ENCODE results near the gene PASK.

The PASK gene

DNA sequence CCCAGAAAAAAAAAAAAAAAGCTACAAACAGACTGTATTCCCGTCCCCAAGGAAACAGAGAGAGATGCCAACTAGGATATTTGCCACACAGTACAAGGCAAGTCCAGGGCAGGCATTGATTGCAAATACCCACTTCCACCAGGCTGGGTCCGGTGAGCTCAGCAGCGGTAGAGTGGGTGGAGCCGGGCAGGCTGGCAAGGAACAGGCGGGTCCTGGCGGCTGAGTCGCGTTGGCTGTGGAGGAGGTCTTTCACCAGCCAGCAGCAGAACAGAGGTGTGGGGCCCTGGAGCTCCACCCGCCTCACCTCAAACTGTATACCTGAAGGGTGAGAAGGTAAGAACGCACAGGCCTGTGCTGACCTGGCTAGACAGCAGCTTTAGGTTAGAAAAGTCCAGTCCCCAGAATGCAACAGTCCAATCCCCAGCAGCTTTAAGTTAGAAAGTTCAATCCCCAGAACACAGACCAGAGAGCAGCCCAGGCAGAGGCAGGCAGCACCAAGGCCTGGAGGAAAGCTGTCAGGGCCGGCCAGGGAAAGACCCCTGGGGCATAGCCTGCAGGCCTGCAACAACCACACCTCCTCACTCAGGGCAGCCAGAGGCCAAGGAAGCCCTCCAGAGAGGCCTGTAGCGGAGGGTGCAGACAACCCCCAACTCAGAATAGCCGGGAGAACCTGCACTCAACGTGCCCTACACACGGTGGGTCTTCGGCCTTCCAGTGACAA is 25.3 kb downstream of the PASK start:
- Histone ChIP-seq H3K9me3 (ENCODE audit: control insufficient read depth, insufficient read depth, low read depth, low read length) (no peaks in the 10 kb centered on the region), H3K27me3 (ENCODE audit: control insufficient read depth, insufficient read depth, low read length) (no peaks in the 10 kb centered on the region), H3K36me3 (ENCODE audit: control insufficient read depth, insufficient read depth, low read length) (peaks cover 53% of the 10 kb centered on the region), H3K4me3 (ENCODE audit: low read depth, low read length) (no peak overlapping the region), H3K4me1 (ENCODE audit: control insufficient read depth, insufficient read depth, low read length) (no peaks in the 10 kb centered on the region), H3K27ac (ENCODE audit: low read depth, low read length) (no peak overlapping the region), H3K9ac (ENCODE audit: low read length) (no peak overlapping the region)

DNA sequence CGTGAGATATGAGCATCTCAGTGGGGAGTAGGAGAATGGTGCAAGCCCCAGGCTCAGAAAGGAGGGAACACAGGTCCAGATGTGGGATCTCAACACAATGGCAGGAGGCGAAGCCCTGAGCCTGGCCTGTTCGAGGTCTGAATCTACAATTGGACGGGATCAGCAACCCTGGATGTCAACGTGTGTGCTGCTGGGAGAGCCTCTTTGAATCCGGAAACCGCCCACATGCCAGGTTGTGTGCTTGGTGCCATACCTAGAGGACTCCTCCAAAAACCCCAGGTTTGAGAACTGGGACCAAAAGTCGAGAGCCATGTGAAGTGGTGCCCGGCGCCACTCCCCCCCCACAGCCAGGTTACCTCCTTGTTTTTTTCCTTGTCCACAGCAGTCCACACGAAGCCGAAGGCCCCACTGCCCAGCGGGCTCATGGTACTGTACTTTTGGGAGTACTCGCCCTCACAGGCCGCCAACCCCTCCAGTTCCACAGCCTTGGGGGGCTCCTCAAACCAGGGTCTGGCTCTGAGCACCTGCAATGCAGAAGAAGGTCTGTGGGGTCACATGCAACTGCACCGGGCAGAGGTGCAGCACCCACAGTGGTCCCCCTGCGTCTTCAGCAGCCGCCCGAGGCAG is 26.8 kb downstream of the PASK start:
- Histone ChIP-seq H3K9ac (ENCODE audit: low read length) (no peak overlapping the region), H3K4me3 (ENCODE audit: low read depth, low read length) (no peak overlapping the region), H3K36me3 (ENCODE audit: control insufficient read depth, insufficient read depth, low read length) (peaks cover 53% of the 10 kb centered on the region), H3K27me3 (ENCODE audit: control insufficient read depth, insufficient read depth, low read length) (no peaks in the 10 kb centered on the region), H3K9me3 (ENCODE audit: control insufficient read depth, insufficient read depth, low read depth, low read length) (no peaks in the 10 kb centered on the region), H3K27ac (ENCODE audit: low read depth, low read length) (no peak overlapping the region), H3K4me1 (ENCODE audit: control insufficient read depth, insufficient read depth, low read length) (no peaks in the 10 kb centered on the region)

DNA sequence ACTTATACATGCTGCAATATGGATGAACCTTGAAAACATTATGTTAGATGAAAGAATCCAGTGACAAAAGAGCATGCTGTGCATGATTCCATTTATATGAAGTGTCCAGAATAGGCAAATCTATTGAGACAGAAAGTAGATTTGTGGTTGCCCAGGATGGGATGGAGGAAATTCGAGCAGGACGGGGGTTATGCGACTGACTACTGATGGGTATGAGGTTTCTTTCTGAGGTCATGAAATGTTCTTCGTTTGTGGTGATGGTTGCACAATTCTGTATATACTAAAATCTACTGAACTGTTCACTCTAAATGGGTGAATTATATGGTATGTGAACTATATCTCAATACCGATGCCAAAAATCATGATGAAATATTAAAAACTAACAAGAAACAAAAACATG is 28.3 kb downstream of the PASK start:
- H3K36me3 ChIP-seq (ENCODE audit: control insufficient read depth, insufficient read depth, low read length): peaks cover 50% of the 10 kb centered on the region
- H3K4me3 ChIP-seq (ENCODE audit: low read depth, low read length): no peak overlapping the region
- H3K27ac ChIP-seq (ENCODE audit: low read depth, low read length): no peak overlapping the region
- H3K9me3 ChIP-seq (ENCODE audit: control insufficient read depth, insufficient read depth, low read depth, low read length): no peaks in the 10 kb centered on the region
- no peak overlapping the region for H3K9ac ChIP-seq (ENCODE audit: low read length)
- H3K4me1 ChIP-seq (ENCODE audit: control insufficient read depth, insufficient read depth, low read length): no peaks in the 10 kb centered on the region
- no peaks in the 10 kb centered on the region for H3K27me3 ChIP-seq (ENCODE audit: control insufficient read depth, insufficient read depth, low read length)

DNA sequence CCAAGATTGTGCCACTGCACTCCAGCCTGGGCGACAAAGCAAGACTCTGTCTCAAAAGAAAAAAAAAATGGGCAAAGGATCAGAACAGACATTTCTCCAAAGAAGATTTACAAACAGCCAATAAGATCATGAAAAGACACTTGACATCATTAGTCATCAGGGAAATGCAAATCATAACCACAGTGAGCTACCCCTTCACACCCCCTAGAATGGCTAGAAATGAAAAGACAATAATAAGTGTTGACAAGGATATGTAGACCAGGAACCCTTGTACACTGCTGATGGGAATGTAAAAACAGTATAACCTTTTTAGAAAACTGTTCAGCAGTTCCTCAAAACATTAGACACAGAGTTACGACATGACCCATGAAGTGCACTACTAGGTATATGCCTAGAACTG is 28.8 kb downstream of the PASK start:
- H3K36me3 ChIP-seq (ENCODE audit: control insufficient read depth, insufficient read depth, low read length): peaks cover 46% of the 10 kb centered on the region
- H3K27me3 ChIP-seq (ENCODE audit: control insufficient read depth, insufficient read depth, low read length): no peaks in the 10 kb centered on the region
- H3K9me3 ChIP-seq (ENCODE audit: control insufficient read depth, insufficient read depth, low read depth, low read length): no peaks in the 10 kb centered on the region
- H3K9ac ChIP-seq (ENCODE audit: low read length): no peak overlapping the region
- no peak overlapping the region for H3K4me3 ChIP-seq (ENCODE audit: low read depth, low read length)
- no peaks in the 10 kb centered on the region for H3K4me1 ChIP-seq (ENCODE audit: control insufficient read depth, insufficient read depth, low read length)
- H3K27ac ChIP-seq (ENCODE audit: low read depth, low read length): no peak overlapping the region

DNA sequence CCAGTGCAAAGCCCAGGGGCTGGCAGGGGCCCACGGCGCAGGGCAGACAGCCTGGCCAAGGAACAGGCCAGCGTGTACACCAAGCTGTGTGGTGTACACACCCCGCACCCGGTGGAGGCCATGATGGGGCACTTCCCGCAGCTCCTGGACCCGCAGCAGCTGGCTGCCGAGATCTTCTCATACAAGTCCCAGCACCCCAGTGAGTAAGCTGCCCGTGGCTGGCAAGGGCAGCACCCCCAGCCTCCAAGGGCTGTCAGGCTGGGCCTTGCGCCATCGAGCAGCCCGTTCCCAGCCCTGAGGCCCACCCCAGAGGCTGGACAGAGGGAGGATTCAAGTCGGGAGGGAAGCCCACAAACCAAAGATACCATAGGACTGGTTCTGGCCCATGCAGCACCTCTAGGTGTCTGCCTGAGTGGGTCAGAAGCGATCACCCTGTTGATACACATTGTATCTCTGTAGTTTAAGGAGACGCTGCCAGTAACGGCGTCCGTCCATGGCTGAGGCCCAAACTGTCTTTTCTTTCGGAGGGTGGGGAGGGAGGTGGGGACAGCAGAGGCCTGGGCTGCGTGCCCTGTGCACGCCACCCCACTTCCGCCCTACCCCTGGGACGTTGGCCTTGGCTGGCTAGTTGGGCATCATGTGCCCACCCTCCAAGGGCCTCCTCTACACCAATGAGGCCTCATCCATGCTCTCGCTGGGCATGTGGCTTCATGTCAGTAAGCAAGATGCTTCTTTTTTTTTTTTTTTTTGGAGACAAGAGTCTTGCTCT is 30.4 kb downstream of the PASK start:
- no peak overlapping the region for H3K4me3 ChIP-seq (ENCODE audit: low read depth, low read length)
- H3K9ac ChIP-seq (ENCODE audit: low read length): no peak overlapping the region
- no peak overlapping the region for H3K27ac ChIP-seq (ENCODE audit: low read depth, low read length)
- H3K27me3 ChIP-seq (ENCODE audit: control insufficient read depth, insufficient read depth, low read length): no peaks in the 10 kb centered on the region
- H3K9me3 ChIP-seq (ENCODE audit: control insufficient read depth, insufficient read depth, low read depth, low read length): no peaks in the 10 kb centered on the region
- peaks cover 55% of the 10 kb centered on the region for H3K36me3 ChIP-seq (ENCODE audit: control insufficient read depth, insufficient read depth, low read length)
- no peaks in the 10 kb centered on the region for H3K4me1 ChIP-seq (ENCODE audit: control insufficient read depth, insufficient read depth, low read length)

DNA sequence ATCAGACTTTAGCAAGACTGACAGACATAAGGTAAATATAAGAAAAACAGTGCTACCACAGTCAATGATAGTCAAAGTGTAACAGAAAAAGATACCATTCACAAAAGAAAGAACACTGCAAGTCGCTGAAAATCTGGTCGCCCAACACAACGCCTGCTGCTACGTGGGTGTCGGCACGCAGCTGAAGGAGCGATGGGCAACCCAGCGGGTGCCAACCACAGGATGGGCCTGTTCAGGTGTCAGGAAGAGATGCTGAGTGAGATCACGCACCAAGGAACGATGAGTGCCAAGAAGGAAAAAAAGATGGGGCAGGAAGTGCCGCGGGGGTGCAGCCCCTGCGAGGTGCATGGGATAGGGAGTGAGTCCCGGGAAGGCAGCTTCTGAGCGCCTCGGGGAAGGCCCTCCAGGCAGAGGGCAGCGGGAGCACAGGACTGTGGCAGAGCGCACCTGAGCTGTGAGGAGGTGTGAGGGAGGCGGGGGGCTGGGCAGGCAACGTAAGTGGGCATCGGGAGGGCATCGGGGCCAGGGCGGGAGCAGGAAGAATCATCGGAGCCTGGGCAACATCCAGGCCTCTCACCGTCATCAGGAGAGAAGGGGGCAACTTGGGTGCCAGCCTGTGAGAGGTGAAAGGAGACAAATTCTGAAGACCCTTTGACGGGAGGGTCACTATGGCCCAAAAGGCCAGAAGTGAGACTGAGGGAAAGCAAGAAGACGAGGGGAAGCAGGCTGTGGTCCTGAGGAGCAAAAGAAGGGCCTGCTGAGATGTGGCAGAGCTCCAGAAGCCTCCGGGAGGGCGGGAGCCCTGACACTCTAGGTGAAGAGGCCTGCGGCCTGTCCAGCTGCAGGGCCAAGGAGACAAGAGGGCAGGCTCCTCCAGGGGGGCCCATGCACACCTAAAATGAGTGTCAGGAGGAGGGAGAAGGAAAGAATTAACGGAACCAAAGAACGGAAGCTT is 32.4 kb downstream of the PASK start:
- Histone ChIP-seq H3K27me3 (ENCODE audit: control insufficient read depth, insufficient read depth, low read length) (no peaks in the 10 kb centered on the region), H3K27ac (ENCODE audit: low read depth, low read length) (no peak overlapping the region), H3K9me3 (ENCODE audit: control insufficient read depth, insufficient read depth, low read depth, low read length) (no peaks in the 10 kb centered on the region), H3K4me1 (ENCODE audit: control insufficient read depth, insufficient read depth, low read length) (no peaks in the 10 kb centered on the region), H3K9ac (ENCODE audit: low read length) (no peak overlapping the region), H3K4me3 (ENCODE audit: low read depth, low read length) (no peak overlapping the region), H3K36me3 (ENCODE audit: control insufficient read depth, insufficient read depth, low read length) (peaks cover 59% of the 10 kb centered on the region)

DNA sequence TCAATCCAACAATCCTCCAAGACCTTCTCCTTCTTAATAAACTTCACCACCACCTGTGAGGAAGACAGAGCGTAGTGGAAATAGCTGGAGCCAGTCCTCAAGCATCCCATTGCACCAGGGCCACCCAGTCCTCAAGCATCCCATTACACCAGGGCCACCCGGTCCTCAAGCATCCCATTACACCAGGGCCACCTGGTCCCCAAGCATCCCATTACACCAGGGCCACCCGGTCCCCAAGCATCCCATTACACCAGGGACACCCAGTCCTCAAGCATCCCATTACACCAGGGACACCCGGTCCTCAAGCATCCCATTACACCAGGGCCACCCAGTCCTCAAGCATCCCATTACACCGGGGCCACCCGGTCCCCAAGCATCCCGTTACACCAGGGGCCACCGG is 33.9 kb downstream of the PASK start:
- Histone ChIP-seq H3K27ac (ENCODE audit: low read depth, low read length) (no peak overlapping the region), H3K9ac (ENCODE audit: low read length) (no peak overlapping the region), H3K9me3 (ENCODE audit: control insufficient read depth, insufficient read depth, low read depth, low read length) (no peaks in the 10 kb centered on the region), H3K36me3 (ENCODE audit: control insufficient read depth, insufficient read depth, low read length) (peaks cover 50% of the 10 kb centered on the region), H3K27me3 (ENCODE audit: control insufficient read depth, insufficient read depth, low read length) (no peaks in the 10 kb centered on the region), H3K4me1 (ENCODE audit: control insufficient read depth, insufficient read depth, low read length) (no peaks in the 10 kb centered on the region), H3K4me3 (ENCODE audit: low read depth, low read length) (no peak overlapping the region)

DNA sequence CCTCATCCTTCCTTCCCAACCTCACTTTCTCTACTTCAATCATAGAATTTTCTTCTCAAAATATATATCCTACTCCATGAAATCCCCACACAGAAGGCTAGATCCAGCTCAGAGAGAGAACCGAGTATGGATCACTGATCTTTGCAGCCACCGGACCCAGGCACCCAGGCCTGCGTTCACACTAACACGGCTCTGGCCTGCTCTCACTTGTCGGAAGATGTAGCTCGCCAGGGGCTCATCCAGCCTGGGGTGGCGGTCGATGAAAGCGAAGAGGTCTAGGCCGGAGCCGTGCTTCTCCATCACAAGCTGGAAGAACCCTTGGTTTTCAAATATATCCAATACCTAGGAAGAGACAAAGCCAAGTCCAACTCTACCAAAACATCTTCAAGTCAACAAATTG is 34.4 kb downstream of the PASK start:
- Histone ChIP-seq H3K27me3 (ENCODE audit: control insufficient read depth, insufficient read depth, low read length) (no peaks in the 10 kb centered on the region), H3K9ac (ENCODE audit: low read length) (no peak overlapping the region), H3K9me3 (ENCODE audit: control insufficient read depth, insufficient read depth, low read depth, low read length) (no peaks in the 10 kb centered on the region), H3K4me1 (ENCODE audit: control insufficient read depth, insufficient read depth, low read length) (no peaks in the 10 kb centered on the region), H3K27ac (ENCODE audit: low read depth, low read length) (no peak overlapping the region), H3K4me3 (ENCODE audit: low read depth, low read length) (no peak overlapping the region), H3K36me3 (ENCODE audit: control insufficient read depth, insufficient read depth, low read length) (peaks cover 50% of the 10 kb centered on the region)

DNA sequence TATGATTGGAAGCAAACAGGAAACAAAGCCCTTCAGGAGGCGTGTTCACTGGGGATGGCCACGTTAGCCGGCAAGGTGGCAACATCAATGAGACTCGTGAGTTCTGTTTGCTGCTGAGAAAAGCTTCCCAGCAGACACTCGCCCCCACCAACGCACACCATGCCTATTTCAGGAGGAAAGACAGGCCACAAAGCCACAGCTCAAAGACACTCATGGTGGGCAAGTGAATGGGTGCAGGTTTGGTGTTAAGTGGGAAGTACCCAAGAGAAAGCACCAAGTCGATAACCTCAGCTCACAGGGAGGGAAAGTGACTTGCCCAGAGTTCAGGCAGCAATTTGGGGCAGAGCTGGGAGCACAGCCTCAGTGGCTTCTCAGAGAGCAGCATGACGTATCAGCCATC is 36.7 kb downstream of the PASK start:
- H3K4me1 ChIP-seq (ENCODE audit: control insufficient read depth, insufficient read depth, low read length): no peaks in the 10 kb centered on the region
- no peak overlapping the region for H3K4me3 ChIP-seq (ENCODE audit: low read depth, low read length)
- H3K27me3 ChIP-seq (ENCODE audit: control insufficient read depth, insufficient read depth, low read length): no peaks in the 10 kb centered on the region
- H3K9me3 ChIP-seq (ENCODE audit: control insufficient read depth, insufficient read depth, low read depth, low read length): no peaks in the 10 kb centered on the region
- peaks cover 64% of the 10 kb centered on the region for H3K36me3 ChIP-seq (ENCODE audit: control insufficient read depth, insufficient read depth, low read length)
- H3K27ac ChIP-seq (ENCODE audit: low read depth, low read length): no peak overlapping the region
- no peak overlapping the region for H3K9ac ChIP-seq (ENCODE audit: low read length)

DNA sequence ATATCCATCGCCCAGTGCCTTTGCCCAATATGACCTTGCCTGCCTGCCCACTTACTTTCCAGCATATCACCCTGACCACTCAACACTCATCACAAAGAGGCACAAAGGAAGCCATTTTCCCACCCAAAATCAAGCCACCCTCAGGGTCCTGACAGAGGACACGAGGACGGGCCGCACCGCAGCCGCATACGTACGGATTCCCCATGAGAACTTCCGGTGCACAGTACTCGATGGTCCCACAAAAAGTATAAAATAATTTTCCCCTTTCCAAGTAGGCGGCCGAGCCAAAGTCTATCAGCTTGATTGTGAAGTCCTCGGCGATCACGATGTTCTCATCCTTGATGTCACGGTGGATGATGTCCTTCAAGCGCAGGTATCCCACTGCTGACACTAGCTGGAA is 37.2 kb downstream of the PASK start:
- H3K4me3 ChIP-seq (ENCODE audit: low read depth, low read length): no peak overlapping the region
- no peaks in the 10 kb centered on the region for H3K9me3 ChIP-seq (ENCODE audit: control insufficient read depth, insufficient read depth, low read depth, low read length)
- H3K9ac ChIP-seq (ENCODE audit: low read length): no peak overlapping the region
- peaks cover 68% of the 10 kb centered on the region for H3K36me3 ChIP-seq (ENCODE audit: control insufficient read depth, insufficient read depth, low read length)
- no peak overlapping the region for H3K27ac ChIP-seq (ENCODE audit: low read depth, low read length)
- H3K27me3 ChIP-seq (ENCODE audit: control insufficient read depth, insufficient read depth, low read length): no peaks in the 10 kb centered on the region
- no peaks in the 10 kb centered on the region for H3K4me1 ChIP-seq (ENCODE audit: control insufficient read depth, insufficient read depth, low read length)

Measured in HUES6 (cell line).